ENCODE results near the gene KRT80.

- TF ChIP-seq POLR2A (IDR thresholded peaks at IDR 0.05; ENCODE audit: low read length) = no peak
- TF ChIP-seq GATA1 (IDR thresholded peaks at IDR 0.05; ENCODE audit: low read depth, low read length) = no peak
Observed at GRCh38 chr12:52182898-52183543, 8.8 kb downstream of the KRT80 start.

Data from erythroblast (primary cell).